OCI-LY7 (cell line): ENCODE measurements around the gene NFATC2. TPM values are rescaled to one million over a fixed set of nuclear protein-coding genes. Genes with fewer than 3 reads are reported as not detected.

Experiments
- BruUV-seq: library from RNA; stranded (reverse); fragments of 400-500 nt; replicated peaks from 2 replicates; lab custom pipeline; 2021; lab: Mats Ljungman, UMichigan
- CTCF ChIA-PET: fragments of 300-600 bp; sonication (Branson Sonifier 250); formaldehyde crosslinking; loops from one replicate; lab custom pipeline; 2022; ENCODE audit warnings: antibody characterized with exemption; ENCODE audit not compliant: unreplicated experiment; lab: Charles Lee
- POLR2A ChIA-PET: fragments of 300-600 bp; sonication (Branson Sonifier 250); formaldehyde crosslinking; loops from one replicate; lab custom pipeline; 2022; ENCODE audit warnings: antibody characterized with exemption; lab: Charles Lee
- DNase-seq: peaks from one replicate; pipeline ENCODE4 v3.0.0-alpha.2; 2015; ENCODE audit warnings: low spot score
- H2AFZ ChIP-seq: fragments of 200-600 bp; sonication (generic), shearing (Covaris generic); 2 replicates; pipeline ENCODE4 v1.6.1; 2014; ENCODE audit warnings: mild to moderate bottlenecking, antibody characterized with exemption, low read length, moderate library complexity
- H3K27ac ChIP-seq: fragments of 200-600 bp; sonication (generic); 2 replicates; pipeline ENCODE4 v1.5.1; 2014; ENCODE audit warnings: mixed run types, low read depth, mild to moderate bottlenecking, moderate library complexity, low read length, inconsistent platforms; ENCODE audit not compliant: poor library complexity, severe bottlenecking
- H3K36me3 ChIP-seq: fragments of 200-600 bp; sonication (generic); 2 replicates; pipeline ENCODE4 v1.6.1; 2014; ENCODE audit warnings: mild to moderate bottlenecking, antibody characterized with exemption, low read length, moderate library complexity, mixed read lengths; ENCODE audit not compliant: insufficient read depth
- H3K4me1 ChIP-seq: fragments of 200-600 bp; sonication (generic); 2 replicates; pipeline ENCODE4 v1.5.1; 2014; ENCODE audit warnings: mild to moderate bottlenecking, low read length; ENCODE audit not compliant: insufficient read depth, poor library complexity, severe bottlenecking
- H3K4me2 ChIP-seq: fragments of 200-600 bp; sonication (generic); 2 replicates; pipeline ENCODE4 v1.6.1; 2014; ENCODE audit warnings: mild to moderate bottlenecking, low read length
- H3K4me3 ChIP-seq: fragments of 200-600 bp; sonication (generic); 2 replicates; pipeline ENCODE4 v1.5.1; 2014; ENCODE audit warnings: mild to moderate bottlenecking, low read depth, low read length; ENCODE audit not compliant: poor library complexity, severe bottlenecking
- H3K79me2 ChIP-seq: fragments of 200-600 bp; sonication (generic); 2 replicates; pipeline ENCODE4 v1.6.1; 2016; ENCODE audit warnings: low read depth, mild to moderate bottlenecking, low read length, moderate library complexity, mixed read lengths; ENCODE audit not compliant: insufficient read depth
- H3K9me2 ChIP-seq: fragments of 200-600 bp; sonication (generic); 2 replicates; pipeline ENCODE4 v1.6.1; 2016; ENCODE audit warnings: mild to moderate bottlenecking, low read length, mixed read lengths; ENCODE audit not compliant: insufficient read depth
- H3K9me3 ChIP-seq: fragments of 200-600 bp; sonication (generic); 2 replicates; pipeline ENCODE4 v1.6.1; 2014; ENCODE audit warnings: mild to moderate bottlenecking, mixed run types, low read length, mixed read lengths
- H4K20me1 ChIP-seq: fragments of 200-600 bp; sonication (generic); 2 replicates; pipeline ENCODE4 v1.6.1; 2014; ENCODE audit warnings: mild to moderate bottlenecking, antibody characterized with exemption, low read length, moderate library complexity, mixed read lengths; ENCODE audit not compliant: insufficient read depth
- CTCF ChIP-seq: fragments of 200-600 bp; sonication (generic); conservative IDR thresholded peaks from 2 replicates; pipeline ENCODE4 v1.5.1; 2014; ENCODE audit warnings: mild to moderate bottlenecking, antibody characterized with exemption, low read length, moderate library complexity, mixed read lengths
- EZH2phosphoT487 ChIP-seq: fragments of 200-600 bp; sonication (generic); IDR thresholded peaks from 2 replicates; pipeline ENCODE4 v1.6.1; 2018; ENCODE audit warnings: low read depth, borderline replicate concordance, mild to moderate bottlenecking, mixed run types, antibody characterized with exemption, low read length, moderate library complexity, mixed read lengths
- intact Hi-C: fragments of 100-400 bp; cut with micrococcal nuclease; formaldehyde crosslinking; loops from one replicate; pipeline ENCODE4 v1.10.0; 2022; ENCODE audit not compliant: unreplicated experiment
- total RNA-seq, 2 experiments: library from RNA; depleted of rRNA in 1 of 2; stranded (reverse); fragments of >200 nt in 1 of 2; shearing (Covaris generic) in 1 of 2; gene quantifications; 2 replicates each; pipeline ENCODE4 v1.2.3, GENCODE V29; 2014 to 2022

NFATC2 gene
- total RNA-seq, 2 experiments from 2014 or later, result 12.5 to 43.8 TPM

GRCh38 chr20:51470499-51470820, 72.1 kb downstream of the NFATC2 start:
- Histone ChIP-seq H3K9me2 (no peaks in the 10 kb centered on the region), H3K9me3 (no peaks in the 10 kb centered on the region), H3K4me2 (peak overlapping the region; percentile 45), H2AFZ (no peak overlapping the region), H4K20me1 (no peaks in the 10 kb centered on the region), H3K4me1 (peaks cover 34% of the 10 kb centered on the region), H3K36me3 (peaks cover 91% of the 10 kb centered on the region), H3K4me3 (no peak overlapping the region), H3K27ac (peak overlapping the region; percentile 30), H3K79me2 (no peaks in the 10 kb centered on the region)
- CTCF ChIA-PET, result no interaction called here
- BruUV-seq, result no TSS peak
- no peak for DNase-seq
- intact Hi-C loops, result no loop called here
- POLR2A ChIA-PET, result interaction anchor here (1.1 kb wide), 1 partner anchor 9 kb away, joined by 3 read pairs; no protein-coding TSS in a partner anchor
- TF ChIP-seq EZH2phosphoT487 (no peak), CTCF (no peak)

GRCh38 chr20:51469578-51470498, 72.7 kb downstream of the NFATC2 start:
- no peaks in the 10 kb centered on the region for H3K9me2 ChIP-seq
- peaks cover 40% of the 10 kb centered on the region for H3K4me1 ChIP-seq
- TF ChIP-seq EZH2phosphoT487, result no peak
- TF ChIP-seq CTCF, result no peak
- no peaks in the 10 kb centered on the region for H4K20me1 ChIP-seq
- no peak overlapping the region for H2AFZ ChIP-seq
- ChIA-PET POLR2A (interaction anchor here (1.1 kb wide), 1 partner anchor 9 kb away, joined by 3 read pairs; no protein-coding TSS in a partner anchor), CTCF (no interaction called here)
- DNase-seq, result peak; percentile 74
- no peak overlapping the region for H3K4me3 ChIP-seq
- peak overlapping the region; percentile 30 for H3K27ac ChIP-seq
- H3K9me3 ChIP-seq, result no peaks in the 10 kb centered on the region
- intact Hi-C loops, result loop anchor here (10.0 kb wide), 1 partner anchor 665 kb away; no protein-coding TSS in a partner anchor
- peak overlapping the region; percentile 45 for H3K4me2 ChIP-seq
- BruUV-seq, result no TSS peak
- no peaks in the 10 kb centered on the region for H3K79me2 ChIP-seq
- peaks cover 92% of the 10 kb centered on the region for H3K36me3 ChIP-seq
